Endodermal cell (in vitro differentiated cells): Measurements from ENCODE around the gene KIAA0825. TPM values are rescaled to one million over a fixed set of nuclear protein-coding genes. Genes with fewer than 3 reads are reported as not detected.

Experiments used
- DNase-seq: peaks from one replicate; pipeline ENCODE4 v3.0.0-alpha.2; 2017
- H3K27ac ChIP-seq: 2 replicates; pipeline ENCODE4 v1.5.1; 2013; ENCODE audit warnings: mild to moderate bottlenecking, low read depth, low read length, moderate library complexity
- H3K27me3 ChIP-seq: 2 replicates; pipeline ENCODE4 v1.6.1; 2013; ENCODE audit warnings: mild to moderate bottlenecking, low read length, moderate library complexity; ENCODE audit not compliant: insufficient read depth, control insufficient read depth, poor library complexity, severe bottlenecking
- H3K36me3 ChIP-seq: 2 replicates; pipeline ENCODE4 v1.7.0; 2013; ENCODE audit warnings: mild to moderate bottlenecking, low read length, moderate library complexity; ENCODE audit not compliant: control insufficient read depth, insufficient read depth
- H3K4me1 ChIP-seq: one replicate; pipeline ENCODE4 v1.7.0; 2013; ENCODE audit warnings: low read length; ENCODE audit not compliant: control insufficient read depth, insufficient read depth
- H3K4me3 ChIP-seq: 2 replicates; pipeline ENCODE4 v1.5.1; 2013; ENCODE audit warnings: mild to moderate bottlenecking, low read length, moderate library complexity
- H3K9ac ChIP-seq: 2 replicates; pipeline ENCODE4 v1.6.1; 2013; ENCODE audit warnings: mild to moderate bottlenecking, low read length, moderate library complexity; ENCODE audit not compliant: poor library complexity, severe bottlenecking; ENCODE audit errors: extremely low read depth
- H3K9me3 ChIP-seq: 2 replicates; pipeline ENCODE4 v1.6.1; 2013; ENCODE audit warnings: mild to moderate bottlenecking, low read length, moderate library complexity; ENCODE audit not compliant: control insufficient read depth
- H3K27ac Mint-ChIP-seq: 2 replicates; pipeline ENCODE4 v1.8.0; 2020; ENCODE audit warnings: mixed read lengths
- H3K27me3 Mint-ChIP-seq: 2 replicates; pipeline ENCODE4 v1.8.0; 2021; ENCODE audit warnings: mild to moderate bottlenecking, mixed read lengths; ENCODE audit not compliant: insufficient read depth
- H3K36me3 Mint-ChIP-seq: 2 replicates; pipeline ENCODE4 v1.8.0; 2020; ENCODE audit warnings: low read depth, mixed read lengths
- H3K4me1 Mint-ChIP-seq: 2 replicates; pipeline ENCODE4 v1.8.0; 2020; ENCODE audit warnings: mixed read lengths
- H3K4me3 Mint-ChIP-seq: 2 replicates; pipeline ENCODE4 v1.8.0; 2020; ENCODE audit warnings: mild to moderate bottlenecking, moderate library complexity, mixed read lengths
- H3K9me3 Mint-ChIP-seq: 2 replicates; pipeline ENCODE4 v1.8.0; 2020; ENCODE audit warnings: mild to moderate bottlenecking, mixed read lengths
- WGBS, 2 experiments: methylation state at CpG; one replicate each; pipeline versions ENCODE4 v1.1.5 to v1.1.7; 2013; ENCODE audit warnings: missing lambda C conversion rate in 2 of 2, mixed read lengths in 1 of 2; ENCODE audit not compliant: insufficient coverage in 1 of 2, insufficient read length in 1 of 2; 5-methylcytosine and 5-hydroxymethylcytosine counted together
- total RNA-seq, 2 donors: library from RNA; stranded (reverse); fragmentation: NEBNext Ultra II Directional in 1 of 2; extraction: Animal tissue kit (Norgen Biotek cat#: 25700) in 1 of 2; gene quantifications; 2 replicates in 1 of 2; 3 replicates in 1 of 2; pipeline ENCODE4 v1.2.1, GENCODE V29; 2021
- TF ChIP-seq, protein P1 (sequence below): fragments of 200-600 bp; sonication (generic); conservative IDR thresholded peaks from 2 replicates; pipeline ENCODE4 v1.5.0; 2021; ENCODE audit warnings: antibody characterized with exemption, mild to moderate bottlenecking

KIAA0825 gene
- total RNA-seq, 2 donors from 2014 or later, result 2.6 to 3.1 TPM

DNA sequence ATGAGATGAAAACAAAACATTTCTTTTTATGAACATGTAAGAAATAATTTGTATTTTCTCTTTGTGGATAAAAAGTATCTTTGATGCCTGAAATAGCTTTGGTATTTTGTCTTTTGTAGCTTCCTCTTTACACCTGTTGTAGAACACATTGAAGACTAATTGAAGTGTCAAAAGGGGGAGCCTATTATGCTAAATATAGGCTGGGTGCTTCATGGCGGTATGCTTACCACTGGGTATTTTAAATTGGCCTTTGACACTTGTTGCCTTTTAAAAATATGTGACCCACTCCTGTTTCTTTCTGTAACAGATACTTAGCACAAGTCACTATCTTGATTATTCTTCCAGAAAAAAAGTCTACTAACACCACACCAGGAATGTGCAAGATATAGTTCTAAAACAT, 226.4 kb downstream of the KIAA0825 start:
- TF ChIP-seq, protein P1, sequence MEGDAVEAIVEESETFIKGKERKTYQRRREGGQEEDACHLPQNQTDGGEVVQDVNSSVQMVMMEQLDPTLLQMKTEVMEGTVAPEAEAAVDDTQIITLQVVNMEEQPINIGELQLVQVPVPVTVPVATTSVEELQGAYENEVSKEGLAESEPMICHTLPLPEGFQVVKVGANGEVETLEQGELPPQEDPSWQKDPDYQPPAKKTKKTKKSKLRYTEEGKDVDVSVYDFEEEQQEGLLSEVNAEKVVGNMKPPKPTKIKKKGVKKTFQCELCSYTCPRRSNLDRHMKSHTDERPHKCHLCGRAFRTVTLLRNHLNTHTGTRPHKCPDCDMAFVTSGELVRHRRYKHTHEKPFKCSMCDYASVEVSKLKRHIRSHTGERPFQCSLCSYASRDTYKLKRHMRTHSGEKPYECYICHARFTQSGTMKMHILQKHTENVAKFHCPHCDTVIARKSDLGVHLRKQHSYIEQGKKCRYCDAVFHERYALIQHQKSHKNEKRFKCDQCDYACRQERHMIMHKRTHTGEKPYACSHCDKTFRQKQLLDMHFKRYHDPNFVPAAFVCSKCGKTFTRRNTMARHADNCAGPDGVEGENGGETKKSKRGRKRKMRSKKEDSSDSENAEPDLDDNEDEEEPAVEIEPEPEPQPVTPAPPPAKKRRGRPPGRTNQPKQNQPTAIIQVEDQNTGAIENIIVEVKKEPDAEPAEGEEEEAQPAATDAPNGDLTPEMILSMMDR, result no peak
- Mint-ChIP-seq H3K27ac (no peak overlapping the region), H3K9me3 (peaks cover 15% of the 10 kb centered on the region), H3K36me3 (peaks cover 2% of the 10 kb centered on the region), H3K4me3 (no peak overlapping the region), H3K27me3 (no peaks in the 10 kb centered on the region), H3K4me1 (peaks cover 9% of the 10 kb centered on the region)
- no peak for DNase-seq
- 40 to 73% methylated on average over 1 of the region's 1 CpG for WGBS, 2 experiments
- no peaks in the 10 kb centered on the region for H3K4me1 ChIP-seq
- no peak overlapping the region for H3K4me3 ChIP-seq
- no peaks in the 10 kb centered on the region for H3K27me3 ChIP-seq
- H3K27ac ChIP-seq, result no peak overlapping the region
- no peak overlapping the region for H3K9ac ChIP-seq
- H3K9me3 ChIP-seq, result peaks cover under 1% of the 10 kb centered on the region
- H3K36me3 ChIP-seq, result no peaks in the 10 kb centered on the region

DNA sequence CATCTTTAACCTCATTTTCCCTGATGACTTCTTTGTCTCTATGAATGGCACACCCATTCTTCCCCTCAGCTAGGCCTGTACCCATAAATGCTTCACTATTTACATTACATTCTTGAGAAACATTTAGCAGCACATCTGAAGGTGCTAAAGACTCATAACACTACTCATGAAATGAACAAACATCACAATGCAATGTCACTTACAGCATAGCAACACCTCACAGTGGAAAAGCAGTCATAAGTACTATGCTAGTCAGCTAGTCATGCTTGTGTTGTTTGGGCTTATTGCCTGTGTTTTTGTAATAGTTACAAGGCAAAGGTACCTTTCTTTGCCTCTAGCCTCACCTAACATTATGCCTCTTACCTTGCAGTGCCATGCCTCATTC, 228.9 kb downstream of the KIAA0825 start:
- Histone ChIP-seq H3K9ac (no peak overlapping the region), H3K27me3 (no peaks in the 10 kb centered on the region), H3K4me1 (peaks cover 3% of the 10 kb centered on the region), H3K27ac (no peak overlapping the region), H3K9me3 (no peaks in the 10 kb centered on the region), H3K4me3 (no peak overlapping the region), H3K36me3 (no peaks in the 10 kb centered on the region)
- H3K4me3 Mint-ChIP-seq, result no peak overlapping the region
- peaks cover 15% of the 10 kb centered on the region for H3K4me1 Mint-ChIP-seq
- H3K36me3 Mint-ChIP-seq, result peaks cover 2% of the 10 kb centered on the region
- DNase-seq, result no peak
- H3K27ac Mint-ChIP-seq, result no peak overlapping the region
- H3K27me3 Mint-ChIP-seq, result no peaks in the 10 kb centered on the region
- peaks cover 15% of the 10 kb centered on the region for H3K9me3 Mint-ChIP-seq
- TF ChIP-seq, protein P1, result no peak

DNA sequence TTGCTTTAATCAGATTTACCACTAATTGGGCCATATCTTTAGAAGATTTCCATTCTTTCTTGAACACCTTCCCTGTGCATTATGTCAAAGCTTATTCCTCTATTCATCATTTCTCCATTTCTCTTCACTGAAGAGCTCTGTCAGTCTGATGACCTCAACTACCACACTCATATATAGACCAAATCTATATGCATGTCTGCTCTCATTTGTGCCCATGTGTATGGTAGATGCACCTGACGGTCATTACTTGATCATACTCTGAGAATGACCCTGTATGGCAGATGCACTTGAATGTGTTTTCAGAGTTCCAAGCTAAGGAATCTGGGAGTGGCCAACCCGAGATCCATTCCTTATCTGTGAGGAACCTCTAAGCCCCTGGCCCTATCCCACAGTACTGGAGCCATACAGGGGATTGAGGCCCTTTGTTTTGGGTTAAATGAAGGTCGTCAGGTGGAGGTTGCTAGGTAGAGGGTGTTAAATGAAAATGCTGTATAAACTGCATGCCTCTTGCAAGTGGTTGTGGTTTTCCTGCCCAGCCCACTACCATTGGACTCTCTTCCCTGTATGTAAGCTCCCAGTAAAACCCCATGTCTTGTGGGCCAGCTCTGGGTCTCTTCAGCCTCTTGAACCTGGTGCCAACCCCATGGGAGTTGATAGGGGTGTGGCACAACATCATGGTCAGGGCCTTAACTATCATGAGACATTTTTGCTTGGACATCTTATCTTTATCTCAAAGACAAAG, 229.5 kb downstream of the KIAA0825 start:
- Histone ChIP-seq H3K9ac (no peak overlapping the region), H3K27me3 (no peaks in the 10 kb centered on the region), H3K4me1 (peaks cover 3% of the 10 kb centered on the region), H3K27ac (no peak overlapping the region), H3K4me3 (no peak overlapping the region), H3K9me3 (no peaks in the 10 kb centered on the region), H3K36me3 (no peaks in the 10 kb centered on the region)
- peaks cover 15% of the 10 kb centered on the region for H3K9me3 Mint-ChIP-seq
- H3K36me3 Mint-ChIP-seq, result peaks cover 2% of the 10 kb centered on the region
- 89 to 100% methylated on average over 2 to 3 of the region's 3 CpGs for WGBS, 2 experiments
- no peaks in the 10 kb centered on the region for H3K27me3 Mint-ChIP-seq
- H3K4me3 Mint-ChIP-seq, result no peak overlapping the region
- TF ChIP-seq, protein P1, result no peak
- no peak overlapping the region for H3K27ac Mint-ChIP-seq
- H3K4me1 Mint-ChIP-seq, result peaks cover 15% of the 10 kb centered on the region
- no peak for DNase-seq
